GM23338 (cell line): ENCODE measurements around the gene OGN. TPM values are rescaled to one million over a fixed set of nuclear protein-coding genes. Genes with fewer than 3 reads are reported as not detected.

ENCODE experiments used
- ATAC-seq: fragments of 200-7000 bp; cut with Tn5 transposase; 3 replicates; pipeline ENCODE4 v1.9.1; 2020
- DNase-seq: peaks from one replicate; pipeline ENCODE4 v3.0.0-alpha.2; 2015; ENCODE audit warnings: low spot score
- H2AFZ ChIP-seq: fragments of 200-600 bp; sonication (generic); 2 replicates; pipeline ENCODE4 v1.8.0; 2016; ENCODE audit warnings: antibody characterized with exemption, mild to moderate bottlenecking, moderate library complexity
- H3F3A ChIP-seq: fragments of 200-600 bp; sonication (generic); replicated peaks from 2 replicates; pipeline ENCODE4 v1.8.0; 2017; ENCODE audit warnings: antibody characterized with exemption, mixed run types, low read depth
- H3K27ac ChIP-seq: fragments of 200-600 bp; sonication (generic); 2 replicates; pipeline ENCODE4 v1.6.1; 2016; ENCODE audit warnings: low read depth
- H3K27me3 ChIP-seq: fragments of 200-600 bp; sonication (generic); 2 replicates; pipeline ENCODE4 v1.8.0; 2016; ENCODE audit warnings: mild to moderate bottlenecking, mixed run types, moderate library complexity; ENCODE audit not compliant: insufficient read depth
- H3K36me3 ChIP-seq: fragments of 200-600 bp; sonication (generic); 2 replicates; pipeline ENCODE4 v1.8.0; 2016; ENCODE audit warnings: mild to moderate bottlenecking; ENCODE audit not compliant: insufficient read depth
- H3K4me1 ChIP-seq: fragments of 200-600 bp; sonication (generic); 2 replicates; pipeline ENCODE4 v1.8.0; 2016; ENCODE audit warnings: mild to moderate bottlenecking, moderate library complexity; ENCODE audit not compliant: insufficient read depth
- H3K4me2 ChIP-seq: fragments of 200-600 bp; sonication (generic); 2 replicates; pipeline ENCODE4 v1.7.1; 2017; ENCODE audit warnings: mixed run types
- H3K4me3 ChIP-seq: fragments of 200-600 bp; sonication (generic); 2 replicates; pipeline ENCODE4 v1.6.1; 2016; ENCODE audit warnings: mixed run types
- H3K79me2 ChIP-seq: fragments of 200-600 bp; sonication (generic); replicated peaks from 2 replicates; pipeline ENCODE4 v1.8.0; 2017; ENCODE audit warnings: mild to moderate bottlenecking; ENCODE audit not compliant: insufficient read depth
- H3K9me2 ChIP-seq: fragments of 200-600 bp; sonication (generic); 2 replicates; pipeline ENCODE4 v1.8.0; 2017; ENCODE audit not compliant: insufficient read depth
- H4K20me1 ChIP-seq: fragments of 200-600 bp; sonication (generic); replicated peaks from 2 replicates; pipeline ENCODE4 v1.8.0; 2017; ENCODE audit warnings: mild to moderate bottlenecking; ENCODE audit not compliant: insufficient read depth
- H3K27ac Mint-ChIP-seq: 2 replicates; pipeline ENCODE4 v1.8.0; 2020; ENCODE audit warnings: inconsistent platforms, mild to moderate bottlenecking, moderate library complexity, mixed read lengths
- H3K27me3 Mint-ChIP-seq: 3 replicates; pipeline ENCODE4 v1.8.0; 2022; ENCODE audit warnings: low read depth, mild to moderate bottlenecking, moderate library complexity, mixed read lengths, inconsistent platforms; ENCODE audit not compliant: insufficient read depth, poor library complexity
- H3K36me3 Mint-ChIP-seq: 3 replicates; pipeline ENCODE4 v1.8.0; 2021; ENCODE audit warnings: low read depth, mild to moderate bottlenecking, inconsistent platforms, moderate library complexity, mixed read lengths
- H3K4me1 Mint-ChIP-seq: 3 replicates; pipeline ENCODE4 v1.8.0; 2020; ENCODE audit warnings: mild to moderate bottlenecking, inconsistent platforms, mixed read lengths
- H3K4me3 Mint-ChIP-seq: 3 replicates; pipeline ENCODE4 v1.8.0; 2021; ENCODE audit warnings: moderate library complexity, mild to moderate bottlenecking, inconsistent platforms, mixed read lengths
- H3K9me3 Mint-ChIP-seq: 3 replicates; pipeline ENCODE4 v1.8.0; 2020; ENCODE audit warnings: moderate library complexity, mild to moderate bottlenecking, inconsistent platforms, mixed read lengths
- CREB1 ChIP-seq: fragments of 250-450 bp; sonication (Bioruptor Pico); IDR thresholded peaks from 2 replicates; pipeline ENCODE4 v1.5.0; 2020; ENCODE audit warnings: low read depth, mild to moderate bottlenecking, moderate library complexity
- CTCF ChIP-seq, 2 experiments: fragments of 200-600 bp in 1 of 2; sonication (generic) in 1 of 2; conservative IDR thresholded peaks; 2 replicates each; pipeline versions ENCODE4 v1.5.1 to v1.6.1; 2016 to 2017; ENCODE audit warnings: antibody characterized with exemption in 2 of 2, low read depth in 2 of 2, mild to moderate bottlenecking in 2 of 2, moderate library complexity in 1 of 2
- EZH2 ChIP-seq: fragments of 200-600 bp; sonication (generic); IDR thresholded peaks from one replicate; pipeline ENCODE4 v1.8.0; 2017; ENCODE audit warnings: antibody characterized with exemption, mild to moderate bottlenecking, low read depth; ENCODE audit not compliant: unreplicated experiment
- JUNB ChIP-seq: IDR thresholded peaks from one replicate; pipeline ENCODE4 v1.6.1; 2016; ENCODE audit warnings: antibody characterized with exemption; ENCODE audit not compliant: unreplicated experiment
- NANOG ChIP-seq: IDR thresholded peaks from 2 replicates; pipeline ENCODE4 v1.6.1; 2016; ENCODE audit warnings: antibody characterized with exemption, borderline replicate concordance
- POLR2AphosphoS5 ChIP-seq: IDR thresholded peaks from 2 replicates; pipeline ENCODE4 v1.6.1; 2016; ENCODE audit warnings: antibody characterized with exemption, low read depth
- REST ChIP-seq: IDR thresholded peaks from one replicate; pipeline ENCODE4 v1.6.1; 2018; ENCODE audit warnings: antibody characterized with exemption; ENCODE audit not compliant: unreplicated experiment
- ZNF462 ChIP-seq: fragments of 250-450 bp; sonication (Bioruptor Pico); IDR thresholded peaks from 2 replicates; pipeline ENCODE4 v1.5.0; 2020; ENCODE audit warnings: mild to moderate bottlenecking, moderate library complexity
- polyA plus RNA-seq: library from polyadenylated mRNA; unstranded; fragments of >200 nt; fragmentation: Nextera tagmentation; extraction: Ambion mirVana; gene quantifications from 2 replicates; pipeline ENCODE4 v1.2.1, GENCODE V29; 2016
- total RNA-seq: library from RNA; depleted of rRNA; stranded (reverse); fragments of >200 nt; shearing (Covaris generic); gene quantifications from 2 replicates; pipeline ENCODE4 v1.2.3, GENCODE V29; 2014

OGN gene
- total and polyA plus RNA-seq, 2 experiments from 2014 or later = 2.5 TPM; not detected in 1

- no peaks in the 10 kb centered on the region for H3K79me2 ChIP-seq
- Mint-ChIP-seq H3K4me1 (no peaks in the 10 kb centered on the region), H3K9me3 (no peaks in the 10 kb centered on the region), H3K36me3 (no peaks in the 10 kb centered on the region), H3K27me3 (peaks cover 4% of the 10 kb centered on the region), H3K27ac (no peak overlapping the region), H3K4me3 (no peak overlapping the region)
- no peaks in the 10 kb centered on the region for H3K27me3 ChIP-seq
- no peaks in the 10 kb centered on the region; the same call in 1 of the 2 replicates for H3K9me2 ChIP-seq
- DNase-seq (no peak), ATAC-seq (no peak)
- no peaks in the 10 kb centered on the region for H3K4me1 ChIP-seq
- no peak overlapping the region for H3K4me3 ChIP-seq
- no peak overlapping the region for H3K27ac ChIP-seq
- TF ChIP-seq EZH2 (no peak), NANOG (no peak), CTCF (conservative IDR thresholded peaks at IDR 0.05; ENCODE audit: low read depth in 2 of 2) (no peak; a peak in 2 of 4 replicates), JUNB (no peak), POLR2AphosphoS5 (no peak), ZNF462 (CRISPR knock-in tag) (no peak), CREB1 (no peak), REST (no peak)
- no peak overlapping the region for H2AFZ ChIP-seq
- H3F3A ChIP-seq = no peaks in the 10 kb centered on the region
- no peaks in the 10 kb centered on the region for H3K36me3 ChIP-seq
- no peak overlapping the region for H3K4me2 ChIP-seq
- no peaks in the 10 kb centered on the region; the same call in 1 of the 2 replicates for H4K20me1 ChIP-seq
Measured at GRCh38 chr9:92438900-92439526, 34.6 kb upstream of the OGN start.
